WTC11 (cell line): Measurements from ENCODE around the gene NDUFS4. TPM values are rescaled to one million over a fixed set of nuclear protein-coding genes. Genes with fewer than 3 reads are reported as not detected.

Source experiments
- ATAC-seq: fragments of 200-7000 bp; cut with Tn5 transposase; 2 replicates; pipeline ENCODE4 v1.10.0; 2021; ENCODE audit warnings: mild to moderate bottlenecking, moderate library complexity
- Bru-seq: library from RNA; stranded (reverse); fragments of 400-500 nt; gene quantifications from one replicate; lab custom pipeline; 2021; lab: Mats Ljungman, UMichigan
- CTCF ChIA-PET: fragments of 300-600 bp; sonication (Branson Sonifier 250); formaldehyde crosslinking; loops from one replicate; lab custom pipeline; 2021; ENCODE audit warnings: antibody characterized with exemption; lab: Charles Lee
- POLR2A ChIA-PET: fragments of 350-600 bp; sonication (Branson Sonifier 250); formaldehyde crosslinking; loops from one replicate; lab custom pipeline; 2021; ENCODE audit warnings: antibody characterized with exemption; lab: Charles Lee
- DNase-seq: peaks from one replicate; pipeline ENCODE4 v3.0.0; 2021; ENCODE audit warnings: low spot score
- H3K27ac Mint-ChIP-seq: 2 replicates; pipeline ENCODE4 v1.8.0; 2021; ENCODE audit warnings: mixed read lengths
- H3K27me3 Mint-ChIP-seq: 2 replicates; pipeline ENCODE4 v1.8.0; 2021; ENCODE audit warnings: low read depth, mild to moderate bottlenecking, moderate library complexity, mixed read lengths
- H3K36me3 Mint-ChIP-seq: 2 replicates; pipeline ENCODE4 v1.8.0; 2021; ENCODE audit warnings: mixed read lengths
- H3K4me1 Mint-ChIP-seq: 2 replicates; pipeline ENCODE4 v1.8.0; 2022; ENCODE audit warnings: mixed read lengths
- H3K4me3 Mint-ChIP-seq: 2 replicates; pipeline ENCODE4 v1.8.0; 2021; ENCODE audit warnings: mild to moderate bottlenecking, moderate library complexity, mixed read lengths
- H3K9me3 Mint-ChIP-seq: 2 replicates; pipeline ENCODE4 v1.8.0; 2021; ENCODE audit warnings: mixed read lengths
- CBFB ChIP-seq: sonication (generic); formaldehyde crosslinking; IDR thresholded peaks from 2 replicates; pipeline ENCODE4 v1.8.1; 2022; ENCODE audit warnings: mild to moderate bottlenecking, low read depth, missing genetic modification reagents
- ELF4 ChIP-seq: sonication (generic); formaldehyde crosslinking; IDR thresholded peaks from 2 replicates; pipeline ENCODE4 v1.8.1; 2022; ENCODE audit warnings: low read depth, mild to moderate bottlenecking, moderate library complexity, missing genetic modification reagents
- FOXK1 ChIP-seq: sonication (generic); formaldehyde crosslinking; IDR thresholded peaks from 2 replicates; pipeline ENCODE4 v1.8.0; 2022; ENCODE audit warnings: mild to moderate bottlenecking, moderate library complexity, missing genetic modification reagents
- JAZF1 ChIP-seq: fragments of 250-450 bp; sonication (Bioruptor Pico); IDR thresholded peaks from 2 replicates; pipeline ENCODE4 v1.9.0; 2021; ENCODE audit warnings: moderate library complexity, mild to moderate bottlenecking, inconsistent platforms
- PREB ChIP-seq: sonication (generic); formaldehyde crosslinking; IDR thresholded peaks from 2 replicates; pipeline ENCODE4 v1.8.1; 2022; ENCODE audit warnings: mild to moderate bottlenecking, missing genetic modification reagents, moderate library complexity, borderline replicate concordance
- ZNF396 ChIP-seq: fragments of 250-450 bp; sonication (Bioruptor Pico); IDR thresholded peaks from 2 replicates; pipeline ENCODE4 v1.8.0; 2021; ENCODE audit warnings: mild to moderate bottlenecking, moderate library complexity, borderline replicate concordance
- ZNF512 ChIP-seq: sonication (generic); formaldehyde crosslinking; IDR thresholded peaks from 2 replicates; pipeline ENCODE4 v1.8.1; 2022; ENCODE audit warnings: missing genetic modification reagents, borderline replicate concordance
- long read RNA-seq, 3 experiments: library from RNA in 1 of 3; library from capped mRNA in 1 of 3; library from polyadenylated mRNA in 1 of 3; unstranded in 2 of 3; stranded (forward) in 1 of 3; transcript quantifications; one replicate each; pipeline ENCODE4 v2.0.0, GENCODE V29; 2021
- total RNA-seq: library from RNA; stranded (reverse); gene quantifications from 3 replicates; pipeline ENCODE4 v1.2.3, GENCODE V29; 2021
- TF ChIP-seq, protein P1 (sequence below): fragments of 250-450 bp; sonication (Bioruptor Pico); IDR thresholded peaks from 2 replicates; pipeline ENCODE4 v1.9.0; 2021; ENCODE audit warnings: mild to moderate bottlenecking
- TF ChIP-seq, protein P2 (sequence below): sonication (generic); formaldehyde crosslinking; IDR thresholded peaks from 2 replicates; pipeline ENCODE4 v1.8.0; 2022; ENCODE audit warnings: mild to moderate bottlenecking, missing genetic modification reagents
- TF ChIP-seq, protein P3 (sequence below): sonication (generic); formaldehyde crosslinking; IDR thresholded peaks from 2 replicates; pipeline ENCODE4 v1.8.0; 2023; ENCODE audit warnings: missing genetic modification reagents, mild to moderate bottlenecking, borderline replicate concordance
- TF ChIP-seq, protein P4 (sequence below): fragments of 250-450 bp; sonication (Bioruptor Pico); IDR thresholded peaks from 2 replicates; pipeline ENCODE4 v1.9.0; 2021; ENCODE audit warnings: mild to moderate bottlenecking, borderline replicate concordance
- TF ChIP-seq, protein P5 (sequence below): sonication (generic); formaldehyde crosslinking; IDR thresholded peaks from 2 replicates; pipeline ENCODE4 v1.8.1; 2023; ENCODE audit warnings: mild to moderate bottlenecking, missing genetic modification reagents, moderate library complexity
- TF ChIP-seq, protein P6 (sequence below): sonication (generic); formaldehyde crosslinking; conservative IDR thresholded peaks from 2 replicates; pipeline ENCODE4 v1.8.1; 2022; ENCODE audit warnings: mild to moderate bottlenecking, missing genetic modification reagents

The NDUFS4 gene
- total RNA-seq = 68.5 to 87.4 TPM (median 85.1 TPM) in 3 replicates
- Bru-seq, nascent RNA = percentile 77 among the genes with signal in this experiment
- long read RNA-seq, experiment 1, transcript NDUFS4-201 (5 exons, 675 nt) = major isoform, 76 of 87 reads
- long read RNA-seq, experiment 1, partial matches to known transcripts = 4 of 87 reads
- long read RNA-seq, experiment 1, other reads (novel, unspliced or antisense) = 4 of 87 reads
- long read RNA-seq, experiment 2, transcript NDUFS4-201 (5 exons, 675 nt) = major isoform, 102 of 117 reads
- long read RNA-seq, experiment 2, partial matches to known transcripts = 9 of 117 reads
- long read RNA-seq, experiment 2, other reads (novel, unspliced or antisense) = 5 of 117 reads
- long read RNA-seq, experiment 3, transcript NDUFS4-204 (6 exons, 833 nt) = major isoform, 20 of 35 reads
- long read RNA-seq, experiment 3, transcript NDUFS4-201 (5 exons, 675 nt) = minor isoform, 14 of 35 reads
- long read RNA-seq, experiment 3, partial matches to known transcripts = 1 of 35 reads
- long read RNA-seq, experiment 3, other reads (novel, unspliced or antisense) = 0 of 35 reads

- H3K4me3 Mint-ChIP-seq = peak within 1 kb of the TSS; percentile 98
- POLR2A ChIA-PET = interaction anchor here (0.6 kb wide), 1 partner anchor 107 kb away, joined by 6 read pairs; no protein-coding TSS in a partner anchor
- no peak for TF ChIP-seq CBFB (CRISPR knock-in tag)
- TF ChIP-seq ZNF396 (CRISPR knock-in tag) = no peak
- TF ChIP-seq, protein P1, sequence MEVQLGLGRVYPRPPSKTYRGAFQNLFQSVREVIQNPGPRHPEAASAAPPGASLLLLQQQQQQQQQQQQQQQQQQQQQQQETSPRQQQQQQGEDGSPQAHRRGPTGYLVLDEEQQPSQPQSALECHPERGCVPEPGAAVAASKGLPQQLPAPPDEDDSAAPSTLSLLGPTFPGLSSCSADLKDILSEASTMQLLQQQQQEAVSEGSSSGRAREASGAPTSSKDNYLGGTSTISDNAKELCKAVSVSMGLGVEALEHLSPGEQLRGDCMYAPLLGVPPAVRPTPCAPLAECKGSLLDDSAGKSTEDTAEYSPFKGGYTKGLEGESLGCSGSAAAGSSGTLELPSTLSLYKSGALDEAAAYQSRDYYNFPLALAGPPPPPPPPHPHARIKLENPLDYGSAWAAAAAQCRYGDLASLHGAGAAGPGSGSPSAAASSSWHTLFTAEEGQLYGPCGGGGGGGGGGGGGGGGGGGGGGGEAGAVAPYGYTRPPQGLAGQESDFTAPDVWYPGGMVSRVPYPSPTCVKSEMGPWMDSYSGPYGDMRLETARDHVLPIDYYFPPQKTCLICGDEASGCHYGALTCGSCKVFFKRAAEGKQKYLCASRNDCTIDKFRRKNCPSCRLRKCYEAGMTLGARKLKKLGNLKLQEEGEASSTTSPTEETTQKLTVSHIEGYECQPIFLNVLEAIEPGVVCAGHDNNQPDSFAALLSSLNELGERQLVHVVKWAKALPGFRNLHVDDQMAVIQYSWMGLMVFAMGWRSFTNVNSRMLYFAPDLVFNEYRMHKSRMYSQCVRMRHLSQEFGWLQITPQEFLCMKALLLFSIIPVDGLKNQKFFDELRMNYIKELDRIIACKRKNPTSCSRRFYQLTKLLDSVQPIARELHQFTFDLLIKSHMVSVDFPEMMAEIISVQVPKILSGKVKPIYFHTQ = no peak
- TF ChIP-seq PREB (CRISPR knock-in tag) = no peak
- TF ChIP-seq, protein P2, sequence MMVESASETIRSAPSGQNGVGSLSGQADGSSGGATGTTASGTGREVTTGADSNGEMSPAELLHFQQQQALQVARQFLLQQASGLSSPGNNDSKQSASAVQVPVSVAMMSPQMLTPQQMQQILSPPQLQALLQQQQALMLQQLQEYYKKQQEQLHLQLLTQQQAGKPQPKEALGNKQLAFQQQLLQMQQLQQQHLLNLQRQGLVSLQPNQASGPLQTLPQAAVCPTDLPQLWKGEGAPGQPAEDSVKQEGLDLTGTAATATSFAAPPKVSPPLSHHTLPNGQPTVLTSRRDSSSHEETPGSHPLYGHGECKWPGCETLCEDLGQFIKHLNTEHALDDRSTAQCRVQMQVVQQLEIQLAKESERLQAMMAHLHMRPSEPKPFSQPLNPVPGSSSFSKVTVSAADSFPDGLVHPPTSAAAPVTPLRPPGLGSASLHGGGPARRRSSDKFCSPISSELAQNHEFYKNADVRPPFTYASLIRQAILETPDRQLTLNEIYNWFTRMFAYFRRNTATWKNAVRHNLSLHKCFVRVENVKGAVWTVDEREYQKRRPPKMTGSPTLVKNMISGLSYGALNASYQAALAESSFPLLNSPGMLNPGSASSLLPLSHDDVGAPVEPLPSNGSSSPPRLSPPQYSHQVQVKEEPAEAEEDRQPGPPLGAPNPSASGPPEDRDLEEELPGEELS (CRISPR knock-in tag) = no peak
- no peak for TF ChIP-seq ZNF512 (CRISPR knock-in tag)
- TF ChIP-seq, protein P3, sequence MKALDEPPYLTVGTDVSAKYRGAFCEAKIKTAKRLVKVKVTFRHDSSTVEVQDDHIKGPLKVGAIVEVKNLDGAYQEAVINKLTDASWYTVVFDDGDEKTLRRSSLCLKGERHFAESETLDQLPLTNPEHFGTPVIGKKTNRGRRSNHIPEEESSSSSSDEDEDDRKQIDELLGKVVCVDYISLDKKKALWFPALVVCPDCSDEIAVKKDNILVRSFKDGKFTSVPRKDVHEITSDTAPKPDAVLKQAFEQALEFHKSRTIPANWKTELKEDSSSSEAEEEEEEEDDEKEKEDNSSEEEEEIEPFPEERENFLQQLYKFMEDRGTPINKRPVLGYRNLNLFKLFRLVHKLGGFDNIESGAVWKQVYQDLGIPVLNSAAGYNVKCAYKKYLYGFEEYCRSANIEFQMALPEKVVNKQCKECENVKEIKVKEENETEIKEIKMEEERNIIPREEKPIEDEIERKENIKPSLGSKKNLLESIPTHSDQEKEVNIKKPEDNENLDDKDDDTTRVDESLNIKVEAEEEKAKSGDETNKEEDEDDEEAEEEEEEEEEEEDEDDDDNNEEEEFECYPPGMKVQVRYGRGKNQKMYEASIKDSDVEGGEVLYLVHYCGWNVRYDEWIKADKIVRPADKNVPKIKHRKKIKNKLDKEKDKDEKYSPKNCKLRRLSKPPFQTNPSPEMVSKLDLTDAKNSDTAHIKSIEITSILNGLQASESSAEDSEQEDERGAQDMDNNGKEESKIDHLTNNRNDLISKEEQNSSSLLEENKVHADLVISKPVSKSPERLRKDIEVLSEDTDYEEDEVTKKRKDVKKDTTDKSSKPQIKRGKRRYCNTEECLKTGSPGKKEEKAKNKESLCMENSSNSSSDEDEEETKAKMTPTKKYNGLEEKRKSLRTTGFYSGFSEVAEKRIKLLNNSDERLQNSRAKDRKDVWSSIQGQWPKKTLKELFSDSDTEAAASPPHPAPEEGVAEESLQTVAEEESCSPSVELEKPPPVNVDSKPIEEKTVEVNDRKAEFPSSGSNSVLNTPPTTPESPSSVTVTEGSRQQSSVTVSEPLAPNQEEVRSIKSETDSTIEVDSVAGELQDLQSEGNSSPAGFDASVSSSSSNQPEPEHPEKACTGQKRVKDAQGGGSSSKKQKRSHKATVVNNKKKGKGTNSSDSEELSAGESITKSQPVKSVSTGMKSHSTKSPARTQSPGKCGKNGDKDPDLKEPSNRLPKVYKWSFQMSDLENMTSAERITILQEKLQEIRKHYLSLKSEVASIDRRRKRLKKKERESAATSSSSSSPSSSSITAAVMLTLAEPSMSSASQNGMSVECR = peak; percentile 38; the same call in 1 of the 2 replicates
- TF ChIP-seq, protein P4, sequence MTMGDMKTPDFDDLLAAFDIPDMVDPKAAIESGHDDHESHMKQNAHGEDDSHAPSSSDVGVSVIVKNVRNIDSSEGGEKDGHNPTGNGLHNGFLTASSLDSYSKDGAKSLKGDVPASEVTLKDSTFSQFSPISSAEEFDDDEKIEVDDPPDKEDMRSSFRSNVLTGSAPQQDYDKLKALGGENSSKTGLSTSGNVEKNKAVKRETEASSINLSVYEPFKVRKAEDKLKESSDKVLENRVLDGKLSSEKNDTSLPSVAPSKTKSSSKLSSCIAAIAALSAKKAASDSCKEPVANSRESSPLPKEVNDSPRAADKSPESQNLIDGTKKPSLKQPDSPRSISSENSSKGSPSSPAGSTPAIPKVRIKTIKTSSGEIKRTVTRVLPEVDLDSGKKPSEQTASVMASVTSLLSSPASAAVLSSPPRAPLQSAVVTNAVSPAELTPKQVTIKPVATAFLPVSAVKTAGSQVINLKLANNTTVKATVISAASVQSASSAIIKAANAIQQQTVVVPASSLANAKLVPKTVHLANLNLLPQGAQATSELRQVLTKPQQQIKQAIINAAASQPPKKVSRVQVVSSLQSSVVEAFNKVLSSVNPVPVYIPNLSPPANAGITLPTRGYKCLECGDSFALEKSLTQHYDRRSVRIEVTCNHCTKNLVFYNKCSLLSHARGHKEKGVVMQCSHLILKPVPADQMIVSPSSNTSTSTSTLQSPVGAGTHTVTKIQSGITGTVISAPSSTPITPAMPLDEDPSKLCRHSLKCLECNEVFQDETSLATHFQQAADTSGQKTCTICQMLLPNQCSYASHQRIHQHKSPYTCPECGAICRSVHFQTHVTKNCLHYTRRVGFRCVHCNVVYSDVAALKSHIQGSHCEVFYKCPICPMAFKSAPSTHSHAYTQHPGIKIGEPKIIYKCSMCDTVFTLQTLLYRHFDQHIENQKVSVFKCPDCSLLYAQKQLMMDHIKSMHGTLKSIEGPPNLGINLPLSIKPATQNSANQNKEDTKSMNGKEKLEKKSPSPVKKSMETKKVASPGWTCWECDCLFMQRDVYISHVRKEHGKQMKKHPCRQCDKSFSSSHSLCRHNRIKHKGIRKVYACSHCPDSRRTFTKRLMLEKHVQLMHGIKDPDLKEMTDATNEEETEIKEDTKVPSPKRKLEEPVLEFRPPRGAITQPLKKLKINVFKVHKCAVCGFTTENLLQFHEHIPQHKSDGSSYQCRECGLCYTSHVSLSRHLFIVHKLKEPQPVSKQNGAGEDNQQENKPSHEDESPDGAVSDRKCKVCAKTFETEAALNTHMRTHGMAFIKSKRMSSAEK (CRISPR knock-in tag) = no peak
- TF ChIP-seq, protein P5, sequence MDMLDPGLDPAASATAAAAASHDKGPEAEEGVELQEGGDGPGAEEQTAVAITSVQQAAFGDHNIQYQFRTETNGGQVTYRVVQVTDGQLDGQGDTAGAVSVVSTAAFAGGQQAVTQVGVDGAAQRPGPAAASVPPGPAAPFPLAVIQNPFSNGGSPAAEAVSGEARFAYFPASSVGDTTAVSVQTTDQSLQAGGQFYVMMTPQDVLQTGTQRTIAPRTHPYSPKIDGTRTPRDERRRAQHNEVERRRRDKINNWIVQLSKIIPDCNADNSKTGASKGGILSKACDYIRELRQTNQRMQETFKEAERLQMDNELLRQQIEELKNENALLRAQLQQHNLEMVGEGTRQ (CRISPR knock-in tag) = no peak
- TF ChIP-seq, protein P6, sequence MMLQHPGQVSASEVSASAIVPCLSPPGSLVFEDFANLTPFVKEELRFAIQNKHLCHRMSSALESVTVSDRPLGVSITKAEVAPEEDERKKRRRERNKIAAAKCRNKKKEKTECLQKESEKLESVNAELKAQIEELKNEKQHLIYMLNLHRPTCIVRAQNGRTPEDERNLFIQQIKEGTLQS (CRISPR knock-in tag) = no peak
- TF ChIP-seq FOXK1 = peak; percentile 54; the same call in 1 of the 2 replicates
- TF ChIP-seq JAZF1 (CRISPR knock-in tag) = no peak
- no peak for TF ChIP-seq ELF4 (CRISPR knock-in tag)
These were observed at the start of gene NDUFS4 for GRCh38 chr5:53560506-53561191. Gene NDUFS4, plus strand, starts transcription at chr5:53560639. Its CDS starts 24 bp downstream, at chr5:53560663.

More at GRCh38 chr5:53560506-53561191, at the start of gene NDUFS4:
- no peaks in the 10 kb centered on the region; the same call in 1 of the 2 replicates for H3K27me3 Mint-ChIP-seq
- peak within 1 kb of the TSS; percentile 95 for H3K27ac Mint-ChIP-seq
- H3K36me3 Mint-ChIP-seq = peaks cover 20% of the 10 kb centered on the region
- H3K9me3 Mint-ChIP-seq = peaks cover 17% of the 10 kb centered on the region
- ATAC-seq (peak; percentile 92), DNase-seq (peak; percentile 83)
- H3K4me1 Mint-ChIP-seq = peaks cover 25% of the 10 kb centered on the region
- CTCF ChIA-PET = interaction anchor here (0.6 kb wide), 1 partner anchor 23 kb away, joined by 3 read pairs; no protein-coding TSS in a partner anchor
